HG03280 (cell line): ENCODE data around the gene MRPS14.

Experiments
- ATAC-seq: cut with Tn5 transposase; IDR thresholded peaks from one replicate; pipeline ENCODE4 v1.9.1; 2021; ENCODE audit warnings: mild to moderate bottlenecking, moderate library complexity; ENCODE audit not compliant: unreplicated experiment

MRPS14 gene

GRCh38 chr1:174988986-174989385 is 34.2 kb downstream of the MRPS14 start:
- ATAC-seq, result peak; percentile 50

- peak; percentile 15 for ATAC-seq
Measured at GRCh38 chr1:174988539-174988938, 34.7 kb downstream of the MRPS14 start.

GRCh38 chr1:174984952-174985351 is 38.3 kb downstream of the MRPS14 start:
- ATAC-seq, result no peak

GRCh38 chr1:174982971-174983689 is 40.1 kb downstream of the MRPS14 start:
- no peak for ATAC-seq

- no peak for ATAC-seq
Measured at GRCh38 chr1:174976436-174977108, 46.7 kb downstream of the MRPS14 start.

GRCh38 chr1:174975764-174976163 is 47.5 kb downstream of the MRPS14 start:
- ATAC-seq, result no peak

- ATAC-seq, result no peak
Measured at GRCh38 chr1:174974711-174975119, 48.5 kb downstream of the MRPS14 start.

- no peak for ATAC-seq
Measured at GRCh38 chr1:174971902-174972301, 51.3 kb downstream of the MRPS14 start.

GRCh38 chr1:174971466-174971865 is 51.8 kb downstream of the MRPS14 start:
- ATAC-seq, result no peak

- ATAC-seq, result no peak
Measured at GRCh38 chr1:174969977-174970376, 53.2 kb downstream of the MRPS14 start.

- peak; percentile 79 for ATAC-seq
Measured at GRCh38 chr1:174968750-174969244, 54.4 kb downstream of the MRPS14 start.

- ATAC-seq, result no peak
Measured at GRCh38 chr1:174967845-174968705, 55.1 kb downstream of the MRPS14 start.

- ATAC-seq, result no peak
Measured at GRCh38 chr1:174966008-174966572, 57.1 kb downstream of the MRPS14 start.

- no peak for ATAC-seq
Measured at GRCh38 chr1:174965362-174966007, 57.7 kb downstream of the MRPS14 start.

- no peak for ATAC-seq
Measured at GRCh38 chr1:174964972-174965361, 58.3 kb downstream of the MRPS14 start.

GRCh38 chr1:174964261-174964971 is 58.8 kb downstream of the MRPS14 start:
- ATAC-seq, result no peak

GRCh38 chr1:174963529-174964125 is 59.6 kb downstream of the MRPS14 start:
- no peak for ATAC-seq
